OCI-LY1 (cell line): ENCODE results near the gene GNAQ.

ENCODE experiments used
- H2AFZ ChIP-seq: fragments of 200-600 bp; sonication (generic), shearing (Covaris generic); 2 replicates; pipeline ENCODE4 v1.6.0; 2014; ENCODE audit warnings: antibody characterized with exemption, mild to moderate bottlenecking, low read length
- H3F3A ChIP-seq: fragments of 200-600 bp; sonication (generic), shearing (Covaris generic); 2 replicates; pipeline ENCODE4 v1.6.0; 2014; ENCODE audit warnings: mild to moderate bottlenecking, antibody characterized with exemption, low read length, moderate library complexity; ENCODE audit not compliant: insufficient read depth
- H3K27ac ChIP-seq: fragments of 200-600 bp; sonication (generic); 2 replicates; pipeline ENCODE4 v1.5.1; 2014; ENCODE audit warnings: low read length, mixed run types, mild to moderate bottlenecking, low read depth; ENCODE audit not compliant: poor library complexity, severe bottlenecking
- H3K27me3 ChIP-seq: fragments of 200-600 bp; sonication (generic); 2 replicates; pipeline ENCODE4 v1.6.0; 2014; ENCODE audit warnings: antibody characterized with exemption, mild to moderate bottlenecking, low read length, moderate library complexity; ENCODE audit not compliant: insufficient read depth
- H3K36me3 ChIP-seq: fragments of 200-600 bp; sonication (generic); 2 replicates; pipeline ENCODE4 v1.6.1; 2014; ENCODE audit warnings: mild to moderate bottlenecking, antibody characterized with exemption, low read length, moderate library complexity, mixed read lengths; ENCODE audit not compliant: insufficient read depth
- H3K4me1 ChIP-seq: fragments of 200-600 bp; sonication (generic); 2 replicates; pipeline ENCODE4 v1.5.1; 2014; ENCODE audit warnings: mild to moderate bottlenecking, low read length, moderate library complexity; ENCODE audit not compliant: insufficient read depth, severe bottlenecking
- H3K4me2 ChIP-seq: fragments of 200-600 bp; sonication (generic), shearing (Covaris generic); 2 replicates; pipeline ENCODE4 v1.6.1; 2014; ENCODE audit warnings: low read length
- H3K4me3 ChIP-seq: fragments of 200-600 bp; sonication (generic); 2 replicates; pipeline ENCODE4 v1.5.1; 2014; ENCODE audit warnings: low read length, low read depth, mild to moderate bottlenecking, mixed read lengths; ENCODE audit not compliant: poor library complexity, severe bottlenecking
- H3K79me2 ChIP-seq: fragments of 200-600 bp; shearing (Covaris generic); 2 replicates; pipeline ENCODE4 v1.6.1; 2016; ENCODE audit warnings: mixed run types, low read length, mixed read lengths; ENCODE audit not compliant: insufficient read depth
- H3K9ac ChIP-seq: fragments of 200-600 bp; sonication (generic), shearing (Covaris generic); 2 replicates; pipeline ENCODE4 v1.6.1; 2014; ENCODE audit warnings: mild to moderate bottlenecking, low read length, mixed read lengths
- H3K9me2 ChIP-seq: fragments of 200-600 bp; sonication (generic), shearing (Covaris generic); 2 replicates; pipeline ENCODE4 v1.6.1; 2014; ENCODE audit warnings: low read depth, mild to moderate bottlenecking, low read length, mixed read lengths
- H3K9me3 ChIP-seq: fragments of 200-600 bp; shearing (Covaris generic); 2 replicates; pipeline ENCODE4 v1.6.1; 2014; ENCODE audit warnings: low read length, mixed read lengths
- H4K20me1 ChIP-seq: fragments of 200-600 bp; sonication (generic), shearing (Covaris generic); 2 replicates; pipeline ENCODE4 v1.6.0; 2016; ENCODE audit warnings: mild to moderate bottlenecking, low read length; ENCODE audit not compliant: insufficient read depth
- EZH2 ChIP-seq: fragments of 200-600 bp; sonication (generic), shearing (Covaris generic); IDR thresholded peaks from 2 replicates; pipeline ENCODE4 v1.8.0; 2017; ENCODE audit warnings: borderline replicate concordance, mixed run types, mild to moderate bottlenecking, antibody characterized with exemption, low read length, moderate library complexity, mixed read lengths
- TF ChIP-seq, protein P1 (sequence below): fragments of 200-600 bp; sonication (generic), shearing (Covaris generic); IDR thresholded peaks from 2 replicates; pipeline ENCODE4 v1.5.1; 2017; ENCODE audit warnings: mild to moderate bottlenecking, antibody characterized with exemption, low read length, moderate library complexity, mixed read lengths

Gene GNAQ

DNA sequence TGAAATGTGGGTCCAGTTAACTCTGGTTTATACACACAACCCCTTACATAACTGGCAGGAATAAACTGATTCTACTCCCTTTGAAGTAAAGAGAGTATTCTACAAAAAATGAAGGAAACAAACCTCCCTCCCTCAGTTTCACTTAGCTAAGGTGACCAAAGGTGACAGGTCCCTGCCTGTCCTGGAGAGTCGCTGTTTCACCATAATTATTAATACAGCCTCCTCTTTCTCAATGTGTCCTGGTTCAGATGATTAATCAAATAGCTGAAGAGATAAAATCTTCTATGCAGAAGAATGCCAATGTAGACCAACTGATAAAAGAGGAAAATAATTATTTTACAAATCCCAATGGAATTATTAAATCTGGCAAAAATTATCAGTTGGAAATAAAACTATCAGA lies 219.8 kb downstream of the GNAQ start:
- Histone ChIP-seq H3K9ac (no peak overlapping the region), H3K4me1 (no peaks in the 10 kb centered on the region), H3F3A (no peaks in the 10 kb centered on the region), H3K36me3 (no peaks in the 10 kb centered on the region), H3K9me2 (no peaks in the 10 kb centered on the region), H3K4me2 (no peak overlapping the region), H3K4me3 (no peak overlapping the region), H3K9me3 (no peaks in the 10 kb centered on the region), H3K27ac (no peak overlapping the region), H3K79me2 (no peaks in the 10 kb centered on the region), H3K27me3 (0 out of 2 replicates have a peak, but pooled peaks cover 2% of the 10 kb centered on the region), H2AFZ (no peak overlapping the region), H4K20me1 (no peaks in the 10 kb centered on the region)
- TF ChIP-seq EZH2: no peak
- TF ChIP-seq, protein P1, sequence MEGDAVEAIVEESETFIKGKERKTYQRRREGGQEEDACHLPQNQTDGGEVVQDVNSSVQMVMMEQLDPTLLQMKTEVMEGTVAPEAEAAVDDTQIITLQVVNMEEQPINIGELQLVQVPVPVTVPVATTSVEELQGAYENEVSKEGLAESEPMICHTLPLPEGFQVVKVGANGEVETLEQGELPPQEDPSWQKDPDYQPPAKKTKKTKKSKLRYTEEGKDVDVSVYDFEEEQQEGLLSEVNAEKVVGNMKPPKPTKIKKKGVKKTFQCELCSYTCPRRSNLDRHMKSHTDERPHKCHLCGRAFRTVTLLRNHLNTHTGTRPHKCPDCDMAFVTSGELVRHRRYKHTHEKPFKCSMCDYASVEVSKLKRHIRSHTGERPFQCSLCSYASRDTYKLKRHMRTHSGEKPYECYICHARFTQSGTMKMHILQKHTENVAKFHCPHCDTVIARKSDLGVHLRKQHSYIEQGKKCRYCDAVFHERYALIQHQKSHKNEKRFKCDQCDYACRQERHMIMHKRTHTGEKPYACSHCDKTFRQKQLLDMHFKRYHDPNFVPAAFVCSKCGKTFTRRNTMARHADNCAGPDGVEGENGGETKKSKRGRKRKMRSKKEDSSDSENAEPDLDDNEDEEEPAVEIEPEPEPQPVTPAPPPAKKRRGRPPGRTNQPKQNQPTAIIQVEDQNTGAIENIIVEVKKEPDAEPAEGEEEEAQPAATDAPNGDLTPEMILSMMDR: peak; percentile 34; the same call in 1 of the 2 replicates

DNA sequence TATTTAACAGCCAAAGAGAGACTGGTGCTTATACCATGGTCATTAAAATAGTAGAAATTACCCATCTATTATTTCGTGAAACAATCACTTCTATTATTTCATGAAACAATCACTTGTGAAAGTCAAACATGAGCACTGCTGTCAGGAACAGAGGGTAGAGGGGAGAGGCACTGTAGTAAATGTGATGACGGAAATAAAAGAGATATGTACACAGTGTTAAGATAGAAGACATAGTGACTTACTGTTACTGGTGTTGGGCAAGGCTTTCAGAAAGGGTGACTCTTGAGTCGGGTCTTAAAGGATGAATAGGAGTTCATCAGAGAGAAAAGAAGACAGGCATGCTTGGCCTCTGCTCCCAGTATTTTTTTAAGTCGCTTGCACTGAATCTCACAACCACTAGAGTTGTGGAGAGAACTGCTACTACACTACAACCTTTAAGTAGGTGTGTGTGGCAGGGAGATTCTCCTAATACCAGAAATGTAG lies 220.9 kb downstream of the GNAQ start:
- Histone ChIP-seq H3K79me2 (no peaks in the 10 kb centered on the region), H3K4me1 (no peaks in the 10 kb centered on the region), H3K9me3 (no peaks in the 10 kb centered on the region), H3K4me3 (no peak overlapping the region), H3K27me3 (0 out of 2 replicates have a peak, but pooled peaks cover 2% of the 10 kb centered on the region), H4K20me1 (no peaks in the 10 kb centered on the region), H3K4me2 (no peak overlapping the region), H3K27ac (no peak overlapping the region), H2AFZ (no peak overlapping the region), H3K9ac (no peak overlapping the region), H3K9me2 (no peaks in the 10 kb centered on the region), H3F3A (no peaks in the 10 kb centered on the region), H3K36me3 (no peaks in the 10 kb centered on the region)
- TF ChIP-seq, protein P1: no peak
- no peak for TF ChIP-seq EZH2

DNA sequence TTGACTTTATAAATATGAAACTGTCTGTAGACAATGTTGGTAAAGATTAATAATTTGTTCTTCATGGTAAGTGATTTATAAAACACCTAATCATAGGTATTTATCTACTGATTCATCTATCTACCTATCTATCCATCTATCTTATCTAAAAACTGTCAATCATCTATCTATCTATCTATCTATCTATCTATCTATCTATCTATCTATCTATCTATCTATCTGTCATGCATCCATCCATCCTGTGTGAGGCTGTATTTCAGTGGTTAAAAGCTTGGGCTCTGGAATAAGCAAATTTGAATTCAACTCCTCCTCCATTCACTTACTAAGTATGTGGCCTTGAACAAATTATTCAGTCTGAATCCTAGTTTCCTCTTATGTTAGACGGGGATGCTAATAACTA lies 221.6 kb downstream of the GNAQ start:
- Histone ChIP-seq H3K27ac (no peak overlapping the region), H3K79me2 (no peaks in the 10 kb centered on the region), H3K36me3 (no peaks in the 10 kb centered on the region), H3F3A (no peaks in the 10 kb centered on the region), H4K20me1 (no peaks in the 10 kb centered on the region), H3K4me2 (no peak overlapping the region), H3K27me3 (0 out of 2 replicates have a peak, but pooled peaks cover 2% of the 10 kb centered on the region), H3K4me1 (no peaks in the 10 kb centered on the region), H3K9ac (no peak overlapping the region), H2AFZ (no peak overlapping the region), H3K9me3 (no peaks in the 10 kb centered on the region), H3K9me2 (no peaks in the 10 kb centered on the region), H3K4me3 (no peak overlapping the region)
- TF ChIP-seq EZH2: no peak
- TF ChIP-seq, protein P1: no peak
